HepG2 (cell line): ENCODE results near the gene GTF2H4. TPM values are rescaled to one million over a fixed set of nuclear protein-coding genes. Genes with fewer than 3 reads are reported as not detected.

Experiments used
- ATAC-seq: fragments of 200-7000 bp; cut with Tn5 transposase; 3 replicates; pipeline ENCODE4 v1.9.1; 2020; ENCODE audit warnings: mild to moderate bottlenecking, moderate library complexity
- BruUV-seq: library from RNA; stranded (reverse); fragments of 400-500 nt; replicated peaks from 2 replicates; lab custom pipeline; 2021; lab: Mats Ljungman, UMichigan
- CTCF ChIA-PET: fragments of 300-600 bp; formaldehyde crosslinking; extraction: SDS; loops from one replicate; lab custom pipeline; 2021; ENCODE audit warnings: low total read pairs, inconsistent platforms, low intra/inter-chr PET ratio; lab: Yijun Ruan, JAX
- POLR2A ChIA-PET: fragments of 350-600 bp; sonication (Branson Sonifier 250); formaldehyde crosslinking; loops from one replicate; lab custom pipeline; 2020; ENCODE audit warnings: antibody characterized with exemption, inconsistent platforms; lab: Yijun Ruan, JAX
- DNase-seq: peaks from one replicate; pipeline ENCODE4 v3.0.0-alpha.2; 2015; ENCODE audit warnings: low spot score
- FAIRE-seq: peaks from 3 replicates; lab custom pipeline; 2011; peaks lifted over from hg19 to GRCh38; lab: Jason Lieb, UNC
- H2AFZ ChIP-seq: one replicate; pipeline ENCODE4 v1.6.1; 2011; ENCODE audit warnings: low read length, inconsistent platforms
- H3K27ac ChIP-seq: fragments of 300-600 bp; 3 replicates; pipeline ENCODE4 v1.8.0; 2011; ENCODE audit warnings: mixed run types, mild to moderate bottlenecking, mixed read lengths, low read length, inconsistent platforms; ENCODE audit not compliant: insufficient read depth; ENCODE audit errors: extremely low read length
- H3K27me3 ChIP-seq, 2 experiments: fragments of 200-600 bp in 1 of 2; 2 replicates in 1 of 2; 3 replicates in 1 of 2; pipeline versions ENCODE4 v1.6.0 to v1.8.0; 2011; ENCODE audit warnings: low read length in 2 of 2, mild to moderate bottlenecking in 2 of 2, moderate library complexity in 2 of 2, inconsistent platforms in 1 of 2; ENCODE audit not compliant: insufficient read depth in 2 of 2, control insufficient read depth in 1 of 2
- H3K36me3 ChIP-seq, 2 experiments: fragments of 200-600 bp in 1 of 2; replicated peaks in 1 of 2; 2 replicates in 1 of 2; 3 replicates in 1 of 2; pipeline versions ENCODE4 v1.5.1 to v1.8.0; 2011; ENCODE audit warnings: low read length in 2 of 2, inconsistent platforms in 1 of 2; ENCODE audit not compliant: insufficient read depth in 2 of 2, control insufficient read depth in 1 of 2
- H3K4me1 ChIP-seq: 2 replicates; pipeline ENCODE4 v1.5.1; 2012; ENCODE audit warnings: low read length, inconsistent platforms; ENCODE audit not compliant: insufficient read depth
- H3K4me2 ChIP-seq: 2 replicates; pipeline ENCODE4 v1.6.0; 2011; ENCODE audit warnings: low read depth, low read length, inconsistent platforms
- H3K4me3 ChIP-seq, 3 experiments: fragments of 200-600 bp in 1 of 3; sonication (generic), shearing (Covaris generic) in 1 of 3; replicated peaks in 1 of 3; 2 replicates each; pipeline ENCODE4 v1.5.1; 2011 to 2016; ENCODE audit warnings: low read length in 3 of 3, inconsistent platforms in 2 of 3, low read depth in 2 of 3, mild to moderate bottlenecking in 2 of 3, control low read depth in 1 of 3, mixed read lengths in 1 of 3; ENCODE audit not compliant: insufficient read depth in 1 of 3
- H3K79me2 ChIP-seq: one replicate; pipeline ENCODE4 v1.6.1; 2011; ENCODE audit warnings: low read length, inconsistent platforms; ENCODE audit not compliant: insufficient read depth
- H3K9ac ChIP-seq: 2 replicates; pipeline ENCODE4 v1.6.0; 2011; ENCODE audit warnings: mild to moderate bottlenecking, low read depth, low read length, inconsistent platforms; ENCODE audit not compliant: insufficient read depth
- H3K9me3 ChIP-seq: 2 replicates; pipeline ENCODE4 v1.5.1; 2012; ENCODE audit warnings: mild to moderate bottlenecking, low read length
- H4K20me1 ChIP-seq: 2 replicates; pipeline ENCODE4 v1.6.0; 2011; ENCODE audit warnings: inconsistent platforms, mild to moderate bottlenecking, low read length, moderate library complexity; ENCODE audit not compliant: insufficient read depth
- AKAP8 ChIP-seq: sonication (generic); formaldehyde crosslinking; IDR thresholded peaks from 2 replicates; pipeline ENCODE4 v1.5.1; 2020; ENCODE audit warnings: mild to moderate bottlenecking, missing genetic modification reagents
- CCDC6 ChIP-seq: sonication (generic); formaldehyde crosslinking; IDR thresholded peaks from 2 replicates; pipeline ENCODE4 v1.8.1; 2022; ENCODE audit warnings: mild to moderate bottlenecking, missing genetic modification reagents, moderate library complexity
- CHD4 ChIP-seq: fragments of 200-600 bp; sonication (generic); IDR thresholded peaks from 2 replicates; pipeline ENCODE4 v1.7.0; 2017; ENCODE audit warnings: mild to moderate bottlenecking, low read length, borderline replicate concordance
- FOXK2 ChIP-seq: fragments of 450-650 bp; IDR thresholded peaks from 2 replicates; pipeline ENCODE4 v1.6.1; 2016
- FOXM1 ChIP-seq: sonication (generic); formaldehyde crosslinking; IDR thresholded peaks from 2 replicates; pipeline ENCODE4 v1.5.0; 2020; ENCODE audit warnings: missing genetic modification reagents
- GLI4 ChIP-seq: sonication (generic); formaldehyde crosslinking; IDR thresholded peaks from 2 replicates; pipeline ENCODE4 v1.5.1; 2020; ENCODE audit warnings: missing genetic modification reagents, mild to moderate bottlenecking, moderate library complexity, borderline replicate concordance
- HES4 ChIP-seq: sonication (generic); formaldehyde crosslinking; IDR thresholded peaks from 2 replicates; pipeline ENCODE4 v1.9.0; 2021; ENCODE audit warnings: mild to moderate bottlenecking, missing genetic modification reagents, borderline replicate concordance
- NONO ChIP-seq, 2 experiments: fragments of 450-650 bp in 1 of 2; sonication (generic) in 1 of 2; formaldehyde crosslinking in 1 of 2; IDR thresholded peaks in 1 of 2; conservative IDR thresholded peaks in 1 of 2; 2 replicates each; pipeline versions ENCODE4 v1.6.1 to v1.8.0; 2017 to 2022; ENCODE audit warnings: mild to moderate bottlenecking in 1 of 2, missing genetic modification reagents in 1 of 2, moderate library complexity in 1 of 2
- NRL ChIP-seq: sonication (generic); formaldehyde crosslinking; IDR thresholded peaks from 2 replicates; pipeline ENCODE4 v1.5.0; 2020; ENCODE audit warnings: missing genetic modification reagents, mild to moderate bottlenecking, moderate library complexity, borderline replicate concordance
- POLR2A ChIP-seq, 2 experiments: IDR thresholded peaks; 2 replicates each; pipeline ENCODE4 v1.6.1; 2011; ENCODE audit warnings: low read depth in 2 of 2, low read length in 2 of 2, mild to moderate bottlenecking in 1 of 2, moderate library complexity in 1 of 2; ENCODE audit not compliant: insufficient read depth in 1 of 2
- SMAD1 ChIP-seq: sonication (generic); formaldehyde crosslinking; IDR thresholded peaks from 2 replicates; pipeline ENCODE4 v1.4.0; 2020; ENCODE audit warnings: missing genetic modification reagents, low read depth, mild to moderate bottlenecking, borderline replicate concordance
- STAG1 ChIP-seq: sonication (generic); formaldehyde crosslinking; IDR thresholded peaks from 2 replicates; pipeline ENCODE4 v1.4.0; 2020; ENCODE audit warnings: missing genetic modification reagents
- ZNF33A ChIP-seq: sonication (generic); formaldehyde crosslinking; IDR thresholded peaks from 2 replicates; pipeline ENCODE4 v1.5.1; 2020; ENCODE audit warnings: missing genetic modification reagents, mild to moderate bottlenecking, moderate library complexity, borderline replicate concordance
- ZNF720 ChIP-seq: sonication (generic); formaldehyde crosslinking; IDR thresholded peaks from 2 replicates; pipeline ENCODE4 v1.4.0; 2020; ENCODE audit warnings: missing genetic modification reagents
- ZNF776 ChIP-seq: sonication (generic); formaldehyde crosslinking; IDR thresholded peaks from 2 replicates; pipeline ENCODE4 v1.4.0; 2020; ENCODE audit warnings: mild to moderate bottlenecking, missing genetic modification reagents
- ZSCAN30 ChIP-seq: sonication (generic); formaldehyde crosslinking; IDR thresholded peaks from 2 replicates; pipeline ENCODE4 v1.5.0; 2020; ENCODE audit warnings: mild to moderate bottlenecking, missing genetic modification reagents
- WGBS: methylation state at CpG from one replicate; pipeline ENCODE4 v1.1.6; 2017; ENCODE audit warnings: low lambda C conversion rate; 5-methylcytosine and 5-hydroxymethylcytosine counted together
- in situ Hi-C: cut with HindIII; loops from 2 replicates; pipeline ENCODE4 v1.10.0; 2017; ENCODE audit warnings: low pct_unique_long_range_greater_than_20kb; ENCODE audit not compliant: extremely low pct_ligation_motif_present
- intact Hi-C: fragments of 100-400 bp; cut with micrococcal nuclease; formaldehyde crosslinking; loops from one replicate; pipeline ENCODE4 v1.10.0; 2022; ENCODE audit not compliant: unreplicated experiment
- polyA plus RNA-seq, 8 experiments: library from polyadenylated mRNA; depleted of rRNA in 3 of 8; stranded (reverse) in 7 of 8; unstranded in 1 of 8; fragments of >200 nt; fragmentation: Illumina TruSeq in 4 of 8; extraction: Trizol in 4 of 8; gene quantifications; 2 replicates each; pipeline versions ENCODE4 v1.2.1 to v1.2.3, GENCODE V29; 2011 to 2016; ENCODE audit warnings: low read depth in 4 of 8, missing spikeins in 1 of 8, mixed read lengths in 1 of 8; ENCODE audit not compliant: insufficient read depth in 1 of 8
- total RNA-seq, 5 experiments: library from RNA; depleted of rRNA; stranded (reverse); fragments of >200 nt; fragmentation: Illumina TruSeq; extraction: Trizol; gene quantifications; 2 replicates each; pipeline ENCODE4 v1.2.3, GENCODE V29; 2016; ENCODE audit warnings: low read depth in 1 of 5
- TF ChIP-seq, protein P1 (sequence below), 2 experiments: sonication (generic) in 1 of 2; formaldehyde crosslinking in 1 of 2; IDR thresholded peaks; 2 replicates each; pipeline versions ENCODE4 v1.4.0 to v1.6.1; 2018 to 2020; ENCODE audit warnings: missing genetic modification reagents in 2 of 2, borderline replicate concordance in 1 of 2, low read depth in 1 of 2, mild to moderate bottlenecking in 1 of 2, missing biosample characterization in 1 of 2

The GTF2H4 gene
- total and polyA plus RNA-seq, 2 of the 13 experiments (the other 11 are each of a cell fraction or from before 2014, with no cell fraction given), result 15.9 to 49.3 TPM

GRCh38 chr6:30890646-30891449 is 17.2 kb upstream of the GTF2H4 start:
- no peak for TF ChIP-seq CHD4
- TF ChIP-seq ZNF776 (CRISPR knock-in tag), result 0 out of 2 replicates have a peak, but pooled peaks have one; percentile 59
- no peak for TF ChIP-seq NRL
- no peak for TF ChIP-seq ZSCAN30
- 0 out of 2 replicates have a peak, but pooled peaks have one; percentile 20 for TF ChIP-seq HES4 (CRISPR knock-in tag)
- no peak for TF ChIP-seq FOXM1 (CRISPR knock-in tag)
- no peak for TF ChIP-seq STAG1 (CRISPR knock-in tag)
- Histone ChIP-seq H3K9me3 (no peaks in the 10 kb centered on the region), H3K27ac (no peak overlapping the region), H3K36me3 (peaks cover 33 to 62% of the 10 kb centered on the region in 2 experiments), H3K9ac (no peak overlapping the region), H3K27me3 (no peaks in the 10 kb centered on the region), H3K4me3 (no peak overlapping the region), H3K79me2 (peaks cover 12% of the 10 kb centered on the region), H2AFZ (no peak overlapping the region), H4K20me1 (peaks cover 4% of the 10 kb centered on the region; the same call in 1 of the 2 replicates), H3K4me1 (peaks cover 12% of the 10 kb centered on the region), H3K4me2 (no peak overlapping the region)
- intact Hi-C loops (no loop called here), in situ Hi-C loops (no loop called here)
- no peak for DNase-seq
- ChIA-PET POLR2A (no interaction called here), CTCF (no interaction called here)
- ATAC-seq, result no peak
- no TSS peak for BruUV-seq
- no peak for FAIRE-seq
- 88% methylated on average over 12 of the region's 12 CpGs for WGBS

DNA sequence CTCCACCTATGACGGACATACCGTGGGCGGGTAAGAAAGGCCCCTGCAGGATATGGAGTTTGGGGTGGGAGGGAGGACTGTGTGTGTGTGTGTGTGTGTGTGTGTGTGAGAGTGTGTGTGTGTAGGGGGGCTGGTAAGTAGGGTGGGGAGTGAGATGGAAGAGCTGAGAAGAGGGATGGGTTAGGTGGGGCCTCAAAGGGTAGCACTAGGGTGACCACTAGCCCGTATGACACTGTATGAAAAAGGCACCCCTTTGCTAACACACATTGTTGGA is 16.6 kb upstream of the GTF2H4 start:
- intact Hi-C loops, result no loop called here
- Histone ChIP-seq H3K27ac (no peak overlapping the region), H3K79me2 (peaks cover 10% of the 10 kb centered on the region), H3K4me2 (no peak overlapping the region), H3K36me3 (peaks cover 33 to 62% of the 10 kb centered on the region in 2 experiments), H3K4me1 (peaks cover 6% of the 10 kb centered on the region), H3K9ac (no peak overlapping the region), H2AFZ (no peak overlapping the region), H4K20me1 (peaks cover 4% of the 10 kb centered on the region; the same call in 1 of the 2 replicates), H3K27me3 (no peaks in the 10 kb centered on the region), H3K9me3 (no peaks in the 10 kb centered on the region), H3K4me3 (no peak overlapping the region)
- FAIRE-seq (no peak), ATAC-seq (no peak), DNase-seq (no peak)
- WGBS, result 98% methylated on average over 4 of the region's 4 CpGs
- CTCF ChIA-PET, result no interaction called here
- BruUV-seq, result no TSS peak
- in situ Hi-C loops, result no loop called here
- POLR2A ChIA-PET, result interaction anchor here (0.6 kb wide), 1 partner anchor 24 kb away, joined by 3 read pairs; no protein-coding TSS in a partner anchor
- TF ChIP-seq, protein P1, sequence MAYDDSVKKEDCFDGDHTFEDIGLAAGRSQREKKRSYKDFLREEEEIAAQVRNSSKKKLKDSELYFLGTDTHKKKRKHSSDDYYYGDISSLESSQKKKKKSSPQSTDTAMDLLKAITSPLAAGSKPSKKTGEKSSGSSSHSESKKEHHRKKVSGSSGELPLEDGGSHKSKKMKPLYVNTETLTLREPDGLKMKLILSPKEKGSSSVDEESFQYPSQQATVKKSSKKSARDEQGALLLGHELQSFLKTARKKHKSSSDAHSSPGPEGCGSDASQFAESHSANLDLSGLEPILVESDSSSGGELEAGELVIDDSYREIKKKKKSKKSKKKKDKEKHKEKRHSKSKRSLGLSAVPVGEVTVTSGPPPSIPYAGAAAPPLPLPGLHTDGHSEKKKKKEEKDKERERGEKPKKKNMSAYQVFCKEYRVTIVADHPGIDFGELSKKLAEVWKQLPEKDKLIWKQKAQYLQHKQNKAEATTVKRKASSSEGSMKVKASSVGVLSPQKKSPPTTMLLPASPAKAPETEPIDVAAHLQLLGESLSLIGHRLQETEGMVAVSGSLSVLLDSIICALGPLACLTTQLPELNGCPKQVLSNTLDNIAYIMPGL (CRISPR knock-in tag; IDR thresholded peaks at IDR 0.05; ENCODE audit: borderline replicate concordance in 1 of 2, low read depth in 1 of 2), result no peak
- no peak for TF ChIP-seq SMAD1
- no peak for TF ChIP-seq CCDC6 (CRISPR knock-in tag)
- TF ChIP-seq GLI4 (CRISPR knock-in tag), result no peak
- no peak for TF ChIP-seq FOXK2
- no peak for TF ChIP-seq AKAP8
- no peak for TF ChIP-seq NONO (IDR thresholded peaks at IDR 0.05)
- TF ChIP-seq NONO (CRISPR knock-in tag; conservative IDR thresholded peaks at IDR 0.05), result no peak
- TF ChIP-seq POLR2A (IDR thresholded peaks at IDR 0.05; ENCODE audit: insufficient read depth in 1 of 2, low read depth in 2 of 2, low read length in 2 of 2), result no peak
- TF ChIP-seq ZNF33A (CRISPR knock-in tag), result no peak
- TF ChIP-seq ZNF720 (CRISPR knock-in tag), result no peak
